NCI-H526 (cell line): ENCODE measurements around the gene MOB3A.

ENCODE experiments used
- DNase-seq, 2 experiments: peaks; one replicate each; lab custom pipeline; 2025; lab: John Stamatoyannopoulos, UW

Gene MOB3A

GRCh38 chr19:2081873-2082810 is 14.0 kb downstream of the MOB3A start:
- DNase-seq = no peak

- DNase-seq = no peak
Measured at GRCh38 chr19:2080336-2080988, 15.7 kb downstream of the MOB3A start.

GRCh38 chr19:2079865-2080301 is 16.2 kb downstream of the MOB3A start:
- no peak for DNase-seq

- no peak for DNase-seq
Measured at GRCh38 chr19:2079076-2079864, 16.9 kb downstream of the MOB3A start.

GRCh38 chr19:2077833-2078619 is 18.1 kb downstream of the MOB3A start:
- no peak for DNase-seq

- DNase-seq = no peak
Measured at GRCh38 chr19:2077398-2077797, 18.7 kb downstream of the MOB3A start.

- DNase-seq = no peak
Measured at GRCh38 chr19:2076526-2076944, 19.6 kb downstream of the MOB3A start.

GRCh38 chr19:2072757-2073551 is 23.2 kb downstream of the MOB3A start:
- DNase-seq = no peak

- DNase-seq = no peak
Measured at GRCh38 chr19:2070986-2071673, 25.0 kb downstream of the MOB3A start.

GRCh38 chr19:2070436-2070827 is 25.7 kb downstream of the MOB3A start:
- no peak for DNase-seq

- DNase-seq = no peak
Measured at GRCh38 chr19:2064788-2065524, 31.2 kb downstream of the MOB3A start.

GRCh38 chr19:2064395-2064787 is 31.7 kb downstream of the MOB3A start:
- DNase-seq = no peak

- no peak for DNase-seq
Measured at GRCh38 chr19:2063824-2064223, 32.3 kb downstream of the MOB3A start.

- no peak for DNase-seq
Measured at GRCh38 chr19:2062770-2063169, 33.4 kb downstream of the MOB3A start.

GRCh38 chr19:2062389-2062729 is 33.8 kb downstream of the MOB3A start:
- no peak for DNase-seq

GRCh38 chr19:2061495-2062388 is 34.4 kb downstream of the MOB3A start:
- peak; percentile 90 to 98 for DNase-seq

GRCh38 chr19:2060884-2061494 is 35.1 kb downstream of the MOB3A start:
- peak in 1 of 2 experiments; percentile 73 for DNase-seq
